ENCODE data around the gene ADGRB2.

The ADGRB2 gene

GRCh38 chr1:31783846-31784245, 19.7 kb upstream of the ADGRB2 start:
- TF ChIP-seq CTCF (conservative IDR thresholded peaks at IDR 0.05; ENCODE audit: low read depth, low read length), result no peak

GRCh38 chr1:31782421-31783410, 18.6 kb upstream of the ADGRB2 start:
- DNase-seq (ENCODE audit: low read depth), result no peak

More at GRCh38 chr1:31783846-31784245, 19.7 kb upstream of the ADGRB2 start:
- no peak overlapping the region for H3K4me3 ChIP-seq (ENCODE audit: low read depth, low read length)
- DNase-seq (ENCODE audit: low read depth), result no peak

GRCh38 chr1:31781756-31782371, 17.7 kb upstream of the ADGRB2 start:
- no peak for TF ChIP-seq CTCF (conservative IDR thresholded peaks at IDR 0.05; ENCODE audit: low read depth, low read length)
- DNase-seq (ENCODE audit: low read depth), result no peak
- H3K4me3 ChIP-seq (ENCODE audit: low read depth, low read length), result no peak overlapping the region

More at GRCh38 chr1:31782421-31783410, 18.6 kb upstream of the ADGRB2 start:
- H3K4me3 ChIP-seq (ENCODE audit: low read depth, low read length), result no peak overlapping the region
- TF ChIP-seq CTCF (conservative IDR thresholded peaks at IDR 0.05; ENCODE audit: low read depth, low read length), result no peak

- DNase-seq (ENCODE audit: low read depth), result no peak
- H3K4me3 ChIP-seq (ENCODE audit: low read depth, low read length), result no peak overlapping the region
- no peak for TF ChIP-seq CTCF (conservative IDR thresholded peaks at IDR 0.05; ENCODE audit: low read depth, low read length)
Measured at GRCh38 chr1:31781138-31781755, 17.1 kb upstream of the ADGRB2 start.

- no peak for DNase-seq (ENCODE audit: low read depth)
- TF ChIP-seq CTCF (conservative IDR thresholded peaks at IDR 0.05; ENCODE audit: low read depth, low read length), result no peak
- no peak overlapping the region for H3K4me3 ChIP-seq (ENCODE audit: low read depth, low read length)
Measured at GRCh38 chr1:31780632-31781031, 16.5 kb upstream of the ADGRB2 start.

GRCh38 chr1:31779687-31780086, 15.5 kb upstream of the ADGRB2 start:
- DNase-seq (ENCODE audit: low read depth), result no peak
- no peak overlapping the region for H3K4me3 ChIP-seq (ENCODE audit: low read depth, low read length)
- no peak for TF ChIP-seq CTCF (conservative IDR thresholded peaks at IDR 0.05; ENCODE audit: low read depth, low read length)
